Measurements from ENCODE around the gene ELAVL3. TPM values are rescaled to one million over a fixed set of nuclear protein-coding genes. Genes with fewer than 3 reads are reported as not detected.

The ELAVL3 gene
- total and polyA plus RNA-seq, 8 donors: 0.10 to 11.0 (median 1.5) TPM; not detected in 3

- no peak overlapping the region for H3K27ac ChIP-seq
- peaks cover 0 to 7% (median 2%) of the 10 kb centered on the region in 4 donors for H3K4me1 ChIP-seq
- WGBS, 5 donors: 74 to 90% (median 83%) methylated on average over 5 of the region's 5 CpGs
- no peaks in the 10 kb centered on the region for H3K27me3 ChIP-seq
- no peak for TF ChIP-seq CTCF (IDR thresholded peaks at IDR 0.05)
- TF ChIP-seq EP300 (IDR thresholded peaks at IDR 0.05): no peak
- TF ChIP-seq POLR2AphosphoS5 (IDR thresholded peaks at IDR 0.05): no peak
- TF ChIP-seq POLR2A (IDR thresholded peaks at IDR 0.05): no peak
- H3K4me3 ChIP-seq: no peak overlapping the region
- peaks cover 75 to 100% (median 98%) of the 10 kb centered on the region in 4 donors for H3K36me3 ChIP-seq
- no peaks in the 10 kb centered on the region for H3K9me3 ChIP-seq
- no peak for DNase-seq
- intact Hi-C loops (cut with DNase I; ENCODE audit: low total_unique reads): loop anchor here (10.0 kb wide), 1 partner anchor 149 kb away; the partner anchor contains the start of gene TSPAN16
These were observed 36.8 kb downstream of the ELAVL3 start for GRCh38 chr19:11444059-11444458.

DNA sequence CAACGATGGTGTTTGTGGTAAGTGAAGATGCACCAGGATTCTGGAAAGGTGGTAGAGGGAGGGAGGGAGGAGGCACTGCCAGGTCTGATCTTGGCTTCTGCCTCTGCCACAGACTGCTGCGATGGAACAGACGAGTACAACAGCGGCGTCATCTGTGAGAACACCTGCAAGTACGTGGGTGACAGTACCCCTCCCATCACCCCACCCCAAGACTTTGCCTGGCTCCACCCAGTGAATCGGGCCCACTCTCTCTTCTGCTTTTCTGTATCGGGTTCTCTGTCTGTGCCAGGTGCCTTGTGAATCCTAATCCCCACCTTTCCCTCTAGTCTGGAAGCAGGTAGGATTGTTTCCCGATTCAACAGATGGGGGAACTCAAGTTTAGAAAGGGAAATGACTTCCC, 42.9 kb downstream of the ELAVL3 start:
- Histone ChIP-seq H3K27ac (no peak overlapping the region), H3K4me1 (peaks cover 15 to 27% (median 23%) of the 10 kb centered on the region in 4 donors), H3K36me3 (peaks cover 52 to 67% (median 63%) of the 10 kb centered on the region in 4 donors), H3K4me3 (no peak overlapping the region), H3K27me3 (no peaks in the 10 kb centered on the region), H3K9me3 (no peaks in the 10 kb centered on the region)
- 88 to 95% (median 89%) methylated on average over 9 of the region's 9 CpGs for whole genome bisulfite sequencing, 5 donors
- TF ChIP-seq CTCF (IDR thresholded peaks at IDR 0.05): no peak
- no peak for TF ChIP-seq POLR2A (IDR thresholded peaks at IDR 0.05)
- no peak for TF ChIP-seq POLR2AphosphoS5 (IDR thresholded peaks at IDR 0.05)
- no peak for TF ChIP-seq EP300 (IDR thresholded peaks at IDR 0.05)
- DNase-seq: no peak
- intact Hi-C loops (cut with DNase I; ENCODE audit: low total_unique reads): no loop called here

- Histone ChIP-seq H3K4me3 (peak overlapping the region; percentile 73 to 88 (median 77)), H3K27ac (peak overlapping the region; percentile 44 to 90 (median 83)), H3K4me1 (peaks cover 15 to 27% (median 23%) of the 10 kb centered on the region in 4 donors), H3K9me3 (no peaks in the 10 kb centered on the region), H3K27me3 (no peaks in the 10 kb centered on the region), H3K36me3 (peaks cover 33 to 46% (median 42%) of the 10 kb centered on the region in 4 donors)
- DNase-seq: peak in 1 of 2 donors; percentile 53
- no peak for TF ChIP-seq EP300 (IDR thresholded peaks at IDR 0.05)
- TF ChIP-seq POLR2AphosphoS5 (IDR thresholded peaks at IDR 0.05): no peak
- no peak for TF ChIP-seq POLR2A (IDR thresholded peaks at IDR 0.05)
- no peak for TF ChIP-seq CTCF (IDR thresholded peaks at IDR 0.05)
- intact Hi-C loops (cut with DNase I; ENCODE audit: low total_unique reads): no loop called here
- WGBS, 5 donors: 1 to 10% (median 4%) methylated on average over 9 to 21 of the region's 21 CpGs
These were observed 45.0 kb downstream of the ELAVL3 start for GRCh38 chr19:11435833-11436313.

- Histone ChIP-seq H3K27ac (peak within 1 kb of the TSS; percentile 83 to 90 (median 84)), H3K27me3 (no peaks in the 10 kb centered on the region), H3K4me1 (peaks cover 15 to 27% (median 23%) of the 10 kb centered on the region in 4 donors), H3K9me3 (no peaks in the 10 kb centered on the region), H3K36me3 (peaks cover 29 to 40% (median 36%) of the 10 kb centered on the region in 4 donors), H3K4me3 (peak within 1 kb of the TSS; percentile 73 to 88 (median 77))
- peak; percentile 99 to 100 for DNase-seq
- TF ChIP-seq POLR2A (IDR thresholded peaks at IDR 0.05) (no peak), EP300 (IDR thresholded peaks at IDR 0.05) (no peak), CTCF (IDR thresholded peaks at IDR 0.05) (peak in 6 of 7 experiments; percentile 93 to 100 (median 98)), POLR2AphosphoS5 (IDR thresholded peaks at IDR 0.05) (peak; percentile 87 to 99 (median 99))
- WGBS, 5 donors: 0 to 1% (median 0%) methylated on average over 43 to 53 of the region's 53 CpGs
- intact Hi-C loops (cut with DNase I; ENCODE audit: low total_unique reads): no loop called here
These were observed 45.6 kb downstream of the ELAVL3 start, which contains the start of the genes ODAD3 and PRKCSH for GRCh38 chr19:11435057-11435832. TSS of gene ODAD3 (minus strand) at chr19:11435121. CDS start at chr19:11435016, 105 bp downstream. TSS of gene PRKCSH (plus strand) at chr19:11435635. CDS start at chr19:11436118, 483 bp downstream.

Data from stomach (tissue), 9 donors.